Measurements from ENCODE around the gene LMF1.

DNA sequence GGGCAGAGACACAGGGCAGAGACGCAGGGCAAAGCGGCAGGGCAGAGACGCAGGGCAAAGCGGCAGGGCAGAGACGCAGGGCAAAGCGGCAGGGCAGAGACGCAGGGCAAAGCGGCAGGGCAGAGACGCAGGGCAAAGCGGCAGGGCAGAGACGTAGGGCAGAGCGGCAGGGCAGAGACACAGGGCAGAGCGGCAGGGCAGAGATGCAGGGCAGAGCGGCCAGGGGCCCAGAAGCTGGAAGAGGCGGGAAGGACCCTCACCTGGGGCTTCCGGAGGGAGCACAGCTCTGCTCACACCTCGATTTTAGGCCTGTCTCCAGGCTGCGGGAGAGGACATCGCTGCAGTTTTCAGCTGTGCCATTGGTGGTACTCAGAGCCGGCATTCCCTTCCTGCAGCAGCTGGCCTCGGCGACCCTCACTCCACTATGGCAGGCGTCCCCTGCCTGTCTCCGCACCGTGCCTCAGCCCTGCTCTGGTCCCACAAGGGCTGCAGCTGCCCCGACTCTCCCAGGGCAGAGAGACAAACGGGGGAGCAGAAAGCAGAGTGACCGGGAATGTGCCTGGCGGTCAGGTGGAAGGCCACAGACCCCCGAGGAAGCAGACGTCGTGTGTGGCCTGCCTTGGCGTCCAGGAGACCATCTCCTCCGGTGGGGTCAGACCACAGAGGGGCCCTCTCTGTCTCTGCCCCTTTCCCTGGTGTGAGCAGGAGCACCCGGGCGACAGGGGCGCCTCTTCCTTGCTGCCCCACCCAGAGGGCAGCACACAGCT is 40.7 kb upstream of the LMF1 start:
- TF ChIP-seq, protein P1, sequence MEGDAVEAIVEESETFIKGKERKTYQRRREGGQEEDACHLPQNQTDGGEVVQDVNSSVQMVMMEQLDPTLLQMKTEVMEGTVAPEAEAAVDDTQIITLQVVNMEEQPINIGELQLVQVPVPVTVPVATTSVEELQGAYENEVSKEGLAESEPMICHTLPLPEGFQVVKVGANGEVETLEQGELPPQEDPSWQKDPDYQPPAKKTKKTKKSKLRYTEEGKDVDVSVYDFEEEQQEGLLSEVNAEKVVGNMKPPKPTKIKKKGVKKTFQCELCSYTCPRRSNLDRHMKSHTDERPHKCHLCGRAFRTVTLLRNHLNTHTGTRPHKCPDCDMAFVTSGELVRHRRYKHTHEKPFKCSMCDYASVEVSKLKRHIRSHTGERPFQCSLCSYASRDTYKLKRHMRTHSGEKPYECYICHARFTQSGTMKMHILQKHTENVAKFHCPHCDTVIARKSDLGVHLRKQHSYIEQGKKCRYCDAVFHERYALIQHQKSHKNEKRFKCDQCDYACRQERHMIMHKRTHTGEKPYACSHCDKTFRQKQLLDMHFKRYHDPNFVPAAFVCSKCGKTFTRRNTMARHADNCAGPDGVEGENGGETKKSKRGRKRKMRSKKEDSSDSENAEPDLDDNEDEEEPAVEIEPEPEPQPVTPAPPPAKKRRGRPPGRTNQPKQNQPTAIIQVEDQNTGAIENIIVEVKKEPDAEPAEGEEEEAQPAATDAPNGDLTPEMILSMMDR (IDR thresholded peaks at IDR 0.05; ENCODE audit: low read depth, low read length) = no peak
- TF ChIP-seq POLR2A (IDR thresholded peaks at IDR 0.05; ENCODE audit: extremely low read depth, insufficient read length) (no peak), MYC (IDR thresholded peaks at IDR 0.05; ENCODE audit: low read depth, low read length) (no peak)
